Measurements from ENCODE around the gene ERO1B.

GRCh38 chr1:236273358-236273757 is 8.4 kb downstream of the ERO1B start:
- no peak for TF ChIP-seq CTCF (IDR thresholded peaks at IDR 0.05)
- no peak for TF ChIP-seq POLR2A (IDR thresholded peaks at IDR 0.05)
